ENCODE measurements around the gene CYP3A7.
"Not testable (repeated sequence)": the region's sequence is repeated elsewhere in the genome, so short reads cannot be mapped to it uniquely, and the experiment has no call there.

Gene CYP3A7

GRCh38 chr7:99731638-99732374 is 3.2 kb downstream of the CYP3A7 start:
- DNase-seq (ENCODE audit: extremely low spot score), result no peak
- no peak for TF ChIP-seq CTCF (IDR thresholded peaks at IDR 0.05; ENCODE audit: control extremely low read depth, extremely low read depth, low read depth, missing control alignments)
- ChIA-PET POLR2A (no interaction called here), CTCF (no interaction called here)

GRCh38 chr7:99730992-99731391 is 4.0 kb downstream of the CYP3A7 start:
- POLR2A ChIA-PET, result no interaction called here
- CTCF ChIA-PET, result no interaction called here
- no peak for DNase-seq (ENCODE audit: extremely low spot score)
- TF ChIP-seq CTCF (IDR thresholded peaks at IDR 0.05; ENCODE audit: control extremely low read depth, extremely low read depth, low read depth, missing control alignments), result no peak

DNA sequence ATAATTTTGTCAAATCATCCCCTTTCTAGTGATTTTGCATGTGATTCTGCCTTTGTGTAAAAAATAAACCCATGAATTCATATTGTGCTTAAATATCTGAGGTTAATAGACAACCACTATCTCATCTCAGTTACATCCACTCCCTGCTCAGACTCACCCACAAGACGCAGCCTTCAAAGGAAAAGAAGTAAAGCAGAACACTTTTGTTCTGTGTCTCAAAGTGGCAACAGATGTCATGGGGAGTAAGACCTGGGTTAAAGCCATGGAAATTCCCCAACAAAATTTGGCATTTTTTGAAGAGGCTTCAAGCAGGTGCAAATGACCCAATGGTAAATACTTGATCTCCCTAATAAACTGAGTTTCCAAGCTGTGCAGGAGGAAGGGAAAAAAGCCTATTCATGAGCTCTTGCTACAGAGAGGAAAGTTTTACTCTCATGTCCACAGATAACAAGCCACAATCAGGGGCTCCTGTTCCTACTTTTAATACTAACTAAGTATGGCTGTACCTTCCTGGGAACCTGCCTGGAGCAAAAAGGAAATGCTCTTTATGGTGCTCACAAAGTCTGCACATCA is 4.7 kb downstream of the CYP3A7 start:
- POLR2A ChIA-PET, result no interaction called here
- TF ChIP-seq CTCF (IDR thresholded peaks at IDR 0.05; ENCODE audit: control extremely low read depth, extremely low read depth, low read depth, missing control alignments), result no peak
- DNase-seq (ENCODE audit: extremely low spot score), result no peak
- CTCF ChIA-PET, result no interaction called here

GRCh38 chr7:99729486-99730237 is 5.3 kb downstream of the CYP3A7 start:
- TF ChIP-seq CTCF (IDR thresholded peaks at IDR 0.05; ENCODE audit: control extremely low read depth, extremely low read depth, low read depth, missing control alignments), result no peak
- CTCF ChIA-PET, result no interaction called here
- POLR2A ChIA-PET, result no interaction called here
- DNase-seq (ENCODE audit: extremely low spot score), result no peak

GRCh38 chr7:99728615-99729014 is 6.4 kb downstream of the CYP3A7 start:
- no peak for TF ChIP-seq CTCF (IDR thresholded peaks at IDR 0.05; ENCODE audit: control extremely low read depth, extremely low read depth, low read depth, missing control alignments)
- ChIA-PET CTCF (no interaction called here), POLR2A (no interaction called here)
- DNase-seq (ENCODE audit: extremely low spot score), result no peak

DNA sequence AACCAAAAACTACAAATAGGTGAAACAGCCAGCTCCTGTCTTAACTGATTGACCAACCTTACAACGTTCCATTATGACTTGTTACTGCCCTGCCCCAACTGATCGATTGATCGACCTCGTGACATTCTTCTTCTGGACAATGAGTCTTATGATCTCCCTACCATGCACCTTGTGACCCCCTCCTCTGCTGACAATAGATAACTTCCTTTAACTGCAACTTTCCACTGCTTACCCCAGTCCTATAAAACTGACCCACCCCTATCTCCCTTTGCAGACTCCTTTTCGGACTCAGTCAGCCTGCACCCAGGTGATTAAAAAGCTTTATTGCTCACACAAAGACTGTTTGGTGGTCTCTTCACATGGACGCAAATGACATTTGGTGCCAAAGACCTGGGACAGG is 11.8 kb downstream of the CYP3A7 start:
- CTCF ChIA-PET; POLR2A ChIA-PET; DNase-seq (ENCODE audit: extremely low spot score): not testable (repeated sequence)
